Cardiac muscle cell (in vitro differentiated cells and primary cell): Measurements from ENCODE around the gene PAM. TPM values are rescaled to one million over a fixed set of nuclear protein-coding genes. Genes with fewer than 3 reads are reported as not detected.
"Not testable (repeated sequence)": the region's sequence is repeated elsewhere in the genome, so short reads cannot be mapped to it uniquely, and the experiment has no call there.

ENCODE experiments used
- DNase-seq, 2 donors: peaks; one replicate each; pipeline versions ENCODE4 v3.0.0 to v3.0.0-alpha.2; 2010 to 2017; ENCODE audit warnings: low read depth in 1 of 2, low spot score in 1 of 2
- H3K27ac ChIP-seq: fragments of 200-600 bp; sonication (generic); 2 replicates; pipeline ENCODE4 v1.5.1; 2016
- H3K27me3 ChIP-seq: fragments of 200-600 bp; sonication (generic); 2 replicates; pipeline ENCODE4 v1.6.0; 2016; ENCODE audit warnings: control low read depth
- H3K36me3 ChIP-seq: fragments of 200-600 bp; sonication (generic); 2 replicates; pipeline ENCODE4 v1.5.1; 2016; ENCODE audit warnings: control low read depth
- H3K4me1 ChIP-seq: fragments of 200-600 bp; sonication (generic); 2 replicates; pipeline ENCODE4 v1.8.1; 2017; ENCODE audit warnings: low read depth, mild to moderate bottlenecking, mixed run types
- H3K4me3 ChIP-seq: fragments of 200-600 bp; sonication (generic); 2 replicates; pipeline ENCODE4 v1.5.1; 2016; ENCODE audit warnings: mild to moderate bottlenecking
- H3K9me3 ChIP-seq: fragments of 200-600 bp; sonication (generic); 2 replicates; pipeline ENCODE4 v1.5.1; 2017; ENCODE audit warnings: low read depth, mild to moderate bottlenecking, control low read depth
- CTCF ChIP-seq: IDR thresholded peaks from 2 replicates; pipeline ENCODE4 v1.5.1; 2012; ENCODE audit warnings: low read depth, mild to moderate bottlenecking, low read length
- polyA plus RNA-seq: library from polyadenylated mRNA; unstranded; fragments of >200 nt; fragmentation: Nextera tagmentation; extraction: Ambion mirVana; gene quantifications from 2 replicates; pipeline ENCODE4 v1.2.1, GENCODE V29; 2016
- total RNA-seq: library from RNA; depleted of rRNA; stranded (reverse); fragments of >200 nt; gene quantifications from 2 replicates; pipeline ENCODE4 v1.2.3, GENCODE V29; 2016

Gene PAM
- total and polyA plus RNA-seq, 2 experiments from 2014 or later, result 375 to 392 TPM

- Histone ChIP-seq H3K4me3 (no peak overlapping the region), H3K27me3 (no peaks in the 10 kb centered on the region), H3K36me3 (peaks cover 11% of the 10 kb centered on the region), H3K27ac (no peak overlapping the region), H3K9me3 (no peaks in the 10 kb centered on the region), H3K4me1 (no peaks in the 10 kb centered on the region)
- no peak for TF ChIP-seq CTCF
- no peak for DNase-seq
These were observed 279.7 kb downstream of the PAM start for GRCh38 chr5:103034662-103035392.

DNA sequence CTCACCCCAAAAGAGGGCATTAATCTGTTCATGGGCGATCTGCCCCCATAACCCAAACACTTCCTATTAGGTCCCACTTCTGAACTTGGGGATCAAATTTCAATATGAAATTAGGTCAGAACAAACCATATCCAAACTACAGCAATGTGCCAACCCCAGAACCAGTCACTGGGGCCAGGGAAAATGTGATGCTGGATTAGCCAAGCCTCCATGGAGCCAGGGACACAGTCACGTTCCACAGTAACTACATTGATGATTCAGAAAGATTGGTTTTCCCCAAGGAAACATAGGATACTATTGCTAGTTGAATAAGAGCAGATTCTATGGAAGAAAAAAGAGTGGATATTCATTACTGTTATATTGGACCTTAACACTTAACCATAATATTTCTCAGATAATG, 280.6 kb downstream of the PAM start:
- TF ChIP-seq CTCF, result no peak
- H3K4me3 ChIP-seq, result no peak overlapping the region
- no peak for DNase-seq
- peaks cover 5% of the 10 kb centered on the region for H3K36me3 ChIP-seq
- no peaks in the 10 kb centered on the region for H3K4me1 ChIP-seq
- no peaks in the 10 kb centered on the region for H3K9me3 ChIP-seq
- no peak overlapping the region for H3K27ac ChIP-seq
- H3K27me3 ChIP-seq, result no peaks in the 10 kb centered on the region

DNA sequence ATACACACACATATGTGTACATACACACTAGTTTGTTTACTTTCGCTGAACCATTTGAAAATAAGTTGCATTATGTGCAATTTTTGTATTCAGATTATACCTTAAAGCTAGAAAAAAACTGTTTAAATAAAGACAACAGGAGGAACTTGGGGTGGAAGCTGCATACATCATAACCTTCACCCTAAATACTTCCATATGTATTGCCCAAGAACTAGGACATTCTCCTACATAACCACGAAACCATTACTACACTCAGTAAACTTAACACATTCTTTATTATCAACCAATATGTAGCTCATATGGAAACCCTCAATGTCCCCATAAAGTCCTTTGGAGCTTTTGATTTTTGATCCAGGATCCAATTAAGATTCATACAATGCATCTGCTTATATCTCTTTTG, 281.5 kb downstream of the PAM start:
- Histone ChIP-seq H3K27me3 (no peaks in the 10 kb centered on the region), H3K9me3 (no peaks in the 10 kb centered on the region), H3K27ac (no peak overlapping the region), H3K4me3 (no peak overlapping the region), H3K36me3 (peaks cover 5% of the 10 kb centered on the region), H3K4me1 (no peaks in the 10 kb centered on the region)
- DNase-seq, result peak in 1 of 2 donors; percentile 29
- no peak for TF ChIP-seq CTCF

GRCh38 chr5:103037673-103038455, 282.8 kb downstream of the PAM start:
- H3K4me3 ChIP-seq, result no peak overlapping the region
- no peaks in the 10 kb centered on the region for H3K27me3 ChIP-seq
- H3K36me3 ChIP-seq, result no peaks in the 10 kb centered on the region
- no peak for DNase-seq
- no peaks in the 10 kb centered on the region for H3K4me1 ChIP-seq
- no peak for TF ChIP-seq CTCF
- H3K9me3 ChIP-seq, result no peaks in the 10 kb centered on the region
- no peak overlapping the region for H3K27ac ChIP-seq

DNA sequence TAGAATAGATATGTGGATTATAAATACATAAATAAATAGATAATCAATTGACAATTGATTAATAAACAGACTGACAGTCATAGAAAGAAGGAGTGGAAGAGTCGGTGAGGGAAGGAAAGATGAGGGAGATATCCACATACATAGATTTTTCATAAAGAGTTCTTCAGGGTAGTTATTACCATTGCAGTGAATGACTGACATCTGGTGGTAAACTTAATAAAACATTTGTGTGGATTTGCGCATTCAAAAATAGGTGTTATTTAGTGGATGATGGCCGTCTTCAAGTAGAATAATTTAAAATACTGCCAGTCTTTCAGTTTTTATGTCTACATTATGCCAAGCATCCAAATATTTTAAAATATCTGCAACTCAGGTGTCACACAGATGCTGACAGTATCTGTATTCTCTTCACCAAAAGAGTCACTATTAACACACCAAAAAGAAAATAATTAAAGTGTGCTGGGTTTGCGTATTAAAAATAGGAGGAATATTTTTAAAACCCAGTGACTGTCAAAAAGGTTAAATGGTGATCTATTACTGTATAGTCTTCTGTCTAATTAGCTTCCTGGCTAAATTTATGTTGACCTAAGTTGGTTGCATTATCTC, 286.1 kb downstream of the PAM start:
- H3K27ac ChIP-seq, result no peak overlapping the region
- no peaks in the 10 kb centered on the region for H3K9me3 ChIP-seq
- H3K27me3 ChIP-seq, result no peaks in the 10 kb centered on the region
- no peaks in the 10 kb centered on the region for H3K4me1 ChIP-seq
- H3K36me3 ChIP-seq, result no peaks in the 10 kb centered on the region
- H3K4me3 ChIP-seq, result no peak overlapping the region
- peak; percentile 18 to 74 for DNase-seq
- peak; percentile 38 for TF ChIP-seq CTCF

- not testable (repeated sequence) for H3K36me3 ChIP-seq, H3K9me3 ChIP-seq, H3K4me3 ChIP-seq, H3K4me1 ChIP-seq, DNase-seq, H3K27ac ChIP-seq, H3K27me3 ChIP-seq
These were observed 291.6 kb downstream of the PAM start for GRCh38 chr5:103046706-103047105.
